CD4-positive, CD25-positive, alpha-beta regulatory T cell (primary cell): Measurements from ENCODE around the gene RBM43. TPM values are rescaled to one million over a fixed set of nuclear protein-coding genes. Genes with fewer than 3 reads are reported as not detected.
"Not testable (repeated sequence)": the region's sequence is repeated elsewhere in the genome, so short reads cannot be mapped to it uniquely, and the experiment has no call there.

ENCODE experiments used
- ATAC-seq, 2 donors: fragments of 150-1000 bp; cut with Tn5 transposase; one replicate each; pipeline ENCODE4 v1.10.0; 2021; ENCODE audit warnings: low read depth in 2 of 2, moderate number of reproducible peaks in 2 of 2, moderate library complexity in 1 of 2
- DNase-seq, 3 donors: peaks; one replicate each; pipeline versions ENCODE4 v3.0.0 to v3.0.0-alpha.2; 2012 to 2022; ENCODE audit warnings: mixed read lengths in 1 of 3
- H3K27ac ChIP-seq: one replicate; pipeline ENCODE4 v1.7.0; 2013; ENCODE audit warnings: mild to moderate bottlenecking, low read length; ENCODE audit not compliant: insufficient read depth, poor library complexity, severe bottlenecking
- H3K27me3 ChIP-seq: one replicate; pipeline ENCODE4 v1.7.0; 2013; ENCODE audit warnings: low read length; ENCODE audit not compliant: control insufficient read depth, insufficient read depth
- H3K36me3 ChIP-seq: one replicate; pipeline ENCODE4 v1.7.0; 2013; ENCODE audit warnings: mild to moderate bottlenecking, low read length, moderate library complexity; ENCODE audit not compliant: control insufficient read depth, insufficient read depth
- H3K4me1 ChIP-seq: 2 replicates; pipeline ENCODE4 v1.7.0; 2013; ENCODE audit warnings: mild to moderate bottlenecking, low read length; ENCODE audit not compliant: insufficient read depth, control insufficient read depth, poor library complexity, severe bottlenecking
- H3K4me3 ChIP-seq: one replicate; pipeline ENCODE4 v1.7.0; 2013; ENCODE audit warnings: low read depth, mild to moderate bottlenecking, low read length, moderate library complexity
- H3K9me3 ChIP-seq, 2 experiments: 1 replicate in 1 of 2; 2 replicates in 1 of 2; pipeline ENCODE4 v1.7.0; 2013; ENCODE audit warnings: low read length in 2 of 2, mild to moderate bottlenecking in 1 of 2, moderate library complexity in 1 of 2; ENCODE audit not compliant: control insufficient read depth in 2 of 2
- H3K27ac Mint-ChIP-seq, 3 donors: one replicate each; pipeline ENCODE4 v1.8.0; 2020 to 2022; ENCODE audit warnings: mild to moderate bottlenecking in 3 of 3, mixed read lengths in 3 of 3, moderate library complexity in 2 of 3
- H3K27me3 Mint-ChIP-seq: one replicate; pipeline ENCODE4 v1.8.0; 2022; ENCODE audit warnings: mild to moderate bottlenecking, mixed read lengths
- H3K36me3 Mint-ChIP-seq: one replicate; pipeline ENCODE4 v1.8.0; 2020; ENCODE audit warnings: mixed read lengths
- H3K4me1 Mint-ChIP-seq, 4 donors: one replicate each; pipeline ENCODE4 v1.8.0; 2020 to 2022; ENCODE audit warnings: mixed read lengths in 4 of 4, mild to moderate bottlenecking in 1 of 4
- H3K4me3 Mint-ChIP-seq, 4 donors: one replicate each; pipeline ENCODE4 v1.8.0; 2020 to 2022; ENCODE audit warnings: mild to moderate bottlenecking in 4 of 4, mixed read lengths in 4 of 4, moderate library complexity in 3 of 4
- H3K9me3 Mint-ChIP-seq, 7 donors: one replicate each; pipeline ENCODE4 v1.8.0; 2020 to 2022; ENCODE audit warnings: mixed read lengths in 7 of 7, mild to moderate bottlenecking in 3 of 7, moderate library complexity in 2 of 7
- polyA plus RNA-seq, 4 donors: library from polyadenylated mRNA; unstranded; fragments of 300-500 nt; fragmentation: Illumina TruSeq; gene quantifications; one replicate each; pipeline ENCODE4 v1.2.3, GENCODE V29; 2021
- total RNA-seq: library from RNA; stranded (reverse); gene quantifications from one replicate; pipeline ENCODE4 v1.2.3, GENCODE V29; 2022

RBM43 gene
- total and polyA plus RNA-seq, 5 donors from 2014 or later = 4.2 to 12.3 (median 5.9) TPM

DNA sequence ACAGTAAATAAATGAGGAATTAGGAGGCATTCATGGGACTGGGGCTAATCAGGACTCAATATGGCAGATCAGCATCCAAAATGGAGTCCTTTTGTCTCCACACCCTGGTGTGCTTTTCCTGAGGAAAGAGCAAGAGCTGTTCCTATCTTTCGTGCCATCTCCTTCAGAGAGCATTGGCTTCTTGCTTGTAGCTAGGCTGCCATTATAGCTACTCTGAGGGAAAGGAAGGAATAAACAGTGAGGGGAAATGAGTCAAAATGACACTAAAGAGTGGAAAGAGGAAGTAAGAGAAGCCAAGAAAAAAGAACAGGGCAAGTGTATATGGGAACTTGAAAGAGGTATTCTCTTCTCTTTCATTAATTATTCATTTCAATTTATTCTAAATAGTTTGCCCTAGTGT is 36.2 kb upstream of the RBM43 start:
- no peak overlapping the region for H3K4me3 Mint-ChIP-seq
- H3K4me1 Mint-ChIP-seq = no peaks in the 10 kb centered on the region
- H3K9me3 Mint-ChIP-seq = no peaks in the 10 kb centered on the region
- no peaks in the 10 kb centered on the region for H3K9me3 ChIP-seq
- no peak overlapping the region for H3K4me3 ChIP-seq
- H3K27me3 Mint-ChIP-seq = peaks cover 17% of the 10 kb centered on the region
- no peak overlapping the region for H3K27ac ChIP-seq
- no peak overlapping the region for H3K27ac Mint-ChIP-seq
- H3K36me3 Mint-ChIP-seq = no peaks in the 10 kb centered on the region
- ATAC-seq (no peak), DNase-seq (peak in 1 of 3 donors; percentile 17)
- H3K27me3 ChIP-seq = peaks cover 3% of the 10 kb centered on the region
- no peaks in the 10 kb centered on the region for H3K4me1 ChIP-seq
- H3K36me3 ChIP-seq = no peaks in the 10 kb centered on the region

DNA sequence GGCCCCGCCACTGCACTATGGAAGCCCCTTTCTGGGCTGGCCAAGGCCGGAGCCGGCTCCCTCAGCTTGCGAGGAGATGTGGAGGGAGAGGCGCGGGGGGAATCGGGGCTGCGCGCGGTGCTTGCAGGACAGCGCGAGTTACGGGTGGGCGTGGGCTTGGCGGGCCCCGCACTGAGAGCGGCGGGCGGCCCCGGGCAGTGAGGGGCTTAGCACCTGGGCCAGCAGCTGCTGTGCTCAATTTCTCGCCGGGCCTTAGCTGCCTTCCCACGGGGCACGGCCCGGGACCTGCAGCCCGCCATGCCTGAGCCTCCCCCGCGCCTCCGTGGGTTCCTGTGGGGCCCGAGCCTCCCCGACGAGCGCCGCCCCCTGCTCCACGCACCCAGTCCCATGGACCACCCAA is 34.3 kb upstream of the RBM43 start:
- not testable (repeated sequence) for H3K9me3 ChIP-seq, H3K9me3 Mint-ChIP-seq, H3K27me3 Mint-ChIP-seq, H3K27ac ChIP-seq, DNase-seq, ATAC-seq, H3K4me1 ChIP-seq, H3K27ac Mint-ChIP-seq, H3K36me3 Mint-ChIP-seq, H3K4me1 Mint-ChIP-seq, H3K4me3 ChIP-seq, H3K27me3 ChIP-seq, H3K4me3 Mint-ChIP-seq, H3K36me3 ChIP-seq

DNA sequence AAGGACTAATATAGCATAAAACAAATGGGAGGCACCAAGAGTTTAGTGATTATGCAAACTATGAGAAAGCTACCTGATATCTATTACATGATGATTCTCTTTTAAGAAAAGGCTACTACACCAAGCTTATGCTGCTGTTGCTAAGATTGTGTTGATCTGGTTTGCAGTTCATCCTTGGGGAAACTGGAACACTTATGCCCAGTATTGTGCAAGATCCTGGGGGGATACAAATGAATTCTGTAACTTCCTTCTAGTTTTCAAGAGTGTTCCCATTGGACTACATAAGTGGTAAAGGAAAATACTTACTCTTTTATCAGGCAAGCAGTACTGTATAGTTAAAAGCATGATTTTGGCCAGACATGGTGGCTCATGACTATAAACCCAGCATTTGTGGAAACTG is 30.9 kb upstream of the RBM43 start:
- no peak for DNase-seq
- Mint-ChIP-seq H3K27ac (peak overlapping the region in 1 of 3 donors; percentile 12), H3K4me1 (peaks cover 8 to 27% (median 17%) of the 10 kb centered on the region in 4 donors), H3K4me3 (peak overlapping the region in 1 of 4 donors; percentile 19), H3K27me3 (peaks cover 7% of the 10 kb centered on the region), H3K9me3 (peaks cover 0 to 2% (median 0%) of the 10 kb centered on the region in 7 donors), H3K36me3 (no peaks in the 10 kb centered on the region)
- no peaks in the 10 kb centered on the region for H3K36me3 ChIP-seq
- H3K27ac ChIP-seq = no peak overlapping the region
- H3K9me3 ChIP-seq = no peaks in the 10 kb centered on the region
- H3K27me3 ChIP-seq = no peaks in the 10 kb centered on the region
- H3K4me1 ChIP-seq = peaks cover 18% of the 10 kb centered on the region
- H3K4me3 ChIP-seq = no peak overlapping the region
- ATAC-seq = no peak

DNA sequence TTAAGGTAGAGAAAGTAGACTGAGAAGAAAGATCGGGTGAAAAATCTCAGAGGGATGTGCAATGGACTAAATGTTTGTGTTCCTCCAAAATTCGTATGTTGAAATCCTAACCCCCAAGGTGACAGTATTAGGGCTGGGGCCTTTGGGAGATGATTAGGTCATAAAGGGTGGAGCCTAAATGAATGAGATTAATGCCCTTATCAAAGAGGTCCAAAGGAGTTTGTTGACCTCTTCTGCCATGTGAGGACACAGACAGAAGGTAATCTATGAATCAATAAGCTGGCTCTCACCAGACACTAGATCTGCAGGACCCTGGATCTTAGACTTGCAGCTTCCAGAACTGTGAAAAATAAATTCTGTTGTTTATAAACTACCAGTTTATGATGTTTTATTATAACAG is 30.5 kb upstream of the RBM43 start:
- DNase-seq (no peak), ATAC-seq (no peak)
- H3K27me3 ChIP-seq = no peaks in the 10 kb centered on the region
- no peaks in the 10 kb centered on the region for H3K36me3 ChIP-seq
- peak overlapping the region in 1 of 3 donors; percentile 76 for H3K27ac Mint-ChIP-seq
- peak overlapping the region in 1 of 4 donors; percentile 19 for H3K4me3 Mint-ChIP-seq
- H3K27ac ChIP-seq = no peak overlapping the region
- H3K4me3 ChIP-seq = no peak overlapping the region
- H3K4me1 ChIP-seq = peaks cover 22% of the 10 kb centered on the region
- peaks cover 12 to 31% (median 20%) of the 10 kb centered on the region in 4 donors for H3K4me1 Mint-ChIP-seq
- H3K27me3 Mint-ChIP-seq = peaks cover 7% of the 10 kb centered on the region
- H3K9me3 ChIP-seq = no peaks in the 10 kb centered on the region
- H3K9me3 Mint-ChIP-seq = peaks cover 0 to 2% (median 0%) of the 10 kb centered on the region in 7 donors
- H3K36me3 Mint-ChIP-seq = no peaks in the 10 kb centered on the region

DNA sequence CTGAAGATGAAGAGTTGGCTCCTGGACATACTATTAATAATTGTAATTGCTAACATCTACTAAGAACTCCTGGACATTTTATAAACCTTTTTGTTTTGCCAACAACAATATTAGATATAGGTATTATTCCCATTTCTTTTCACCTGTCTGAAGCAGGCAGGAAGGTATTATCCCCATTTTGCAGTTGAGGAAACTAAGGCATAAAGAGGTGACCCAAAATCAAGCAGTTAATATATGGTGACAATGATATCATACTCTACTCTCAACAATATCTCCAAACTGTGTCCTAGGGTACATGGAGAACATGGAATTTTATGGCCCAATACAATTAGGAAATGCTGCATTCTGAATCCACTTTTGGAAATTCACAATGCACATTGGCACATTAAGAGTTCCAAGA is 29.6 kb upstream of the RBM43 start:
- DNase-seq = no peak
- Histone ChIP-seq H3K27me3 (no peaks in the 10 kb centered on the region), H3K27ac (no peak overlapping the region), H3K36me3 (peaks cover 2% of the 10 kb centered on the region), H3K9me3 (no peaks in the 10 kb centered on the region), H3K4me1 (peaks cover 31% of the 10 kb centered on the region), H3K4me3 (no peak overlapping the region)
- H3K4me1 Mint-ChIP-seq = peaks cover 16 to 40% (median 26%) of the 10 kb centered on the region in 4 donors
- H3K27me3 Mint-ChIP-seq = peaks cover 7% of the 10 kb centered on the region
- peak overlapping the region in 3 of 4 donors; percentile 33 to 96 (median 48) for H3K4me3 Mint-ChIP-seq
- no peak for ATAC-seq
- H3K9me3 Mint-ChIP-seq = peaks cover 0 to 2% (median 0%) of the 10 kb centered on the region in 7 donors
- H3K27ac Mint-ChIP-seq = peak overlapping the region in 2 of 3 donors; percentile 36 to 97
- H3K36me3 Mint-ChIP-seq = no peaks in the 10 kb centered on the region

DNA sequence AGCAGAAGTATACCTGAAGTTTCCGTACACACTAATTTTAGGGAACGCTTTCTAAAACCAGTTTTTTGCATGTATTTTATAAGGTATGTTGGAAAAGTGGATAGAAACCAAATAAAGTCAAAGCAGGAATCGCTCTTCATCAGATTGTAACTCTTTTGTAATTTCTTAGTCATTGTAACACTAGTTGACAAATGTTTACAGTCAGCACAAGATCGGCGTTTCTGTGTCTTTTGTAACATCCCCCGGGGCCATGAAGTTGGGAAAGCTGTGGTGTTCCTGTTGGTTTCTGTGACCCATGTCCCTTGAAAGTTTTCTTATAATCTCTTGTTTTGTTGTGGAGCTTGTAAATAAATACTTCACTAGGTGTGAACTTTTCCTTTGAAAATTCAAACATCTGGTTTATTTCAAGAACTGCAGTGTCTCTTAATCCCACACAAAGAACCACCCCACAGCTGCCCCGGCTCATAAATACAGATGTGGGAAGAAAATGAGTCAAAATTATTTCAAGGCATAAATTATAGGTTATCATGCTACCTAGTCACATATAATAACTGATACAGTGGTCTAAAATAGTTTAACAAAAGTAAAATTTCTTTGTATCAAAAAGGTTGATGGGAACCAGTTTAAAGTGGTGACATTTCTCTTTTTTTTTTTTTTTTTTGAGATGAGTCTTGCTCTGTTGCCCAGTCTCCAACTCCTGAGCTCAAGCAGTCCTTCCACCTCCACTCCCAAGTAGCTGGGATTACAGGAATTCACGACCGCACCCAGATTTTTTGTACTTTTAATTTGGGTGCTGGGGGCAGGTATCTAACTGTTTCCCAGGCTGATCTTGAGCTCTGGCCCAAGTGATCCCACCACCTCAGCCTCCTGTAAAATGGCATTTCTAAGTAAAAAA is 28.6 kb upstream of the RBM43 start:
- Mint-ChIP-seq H3K4me3 (peak overlapping the region; percentile 90 to 98 (median 96)), H3K9me3 (peaks cover 0 to 2% (median 0%) of the 10 kb centered on the region in 7 donors), H3K27ac (peak overlapping the region; percentile 91 to 99 (median 97)), H3K27me3 (peaks cover 7% of the 10 kb centered on the region), H3K4me1 (peaks cover 18 to 47% (median 35%) of the 10 kb centered on the region in 4 donors), H3K36me3 (no peaks in the 10 kb centered on the region)
- DNase-seq (no peak), ATAC-seq (peak; percentile 2 to 15)
- peak overlapping the region; percentile 99 for H3K4me3 ChIP-seq
- peaks cover 34% of the 10 kb centered on the region for H3K4me1 ChIP-seq
- peak overlapping the region; percentile 95 for H3K27ac ChIP-seq
- H3K27me3 ChIP-seq = no peaks in the 10 kb centered on the region
- no peaks in the 10 kb centered on the region for H3K9me3 ChIP-seq
- H3K36me3 ChIP-seq = peaks cover 3% of the 10 kb centered on the region

DNA sequence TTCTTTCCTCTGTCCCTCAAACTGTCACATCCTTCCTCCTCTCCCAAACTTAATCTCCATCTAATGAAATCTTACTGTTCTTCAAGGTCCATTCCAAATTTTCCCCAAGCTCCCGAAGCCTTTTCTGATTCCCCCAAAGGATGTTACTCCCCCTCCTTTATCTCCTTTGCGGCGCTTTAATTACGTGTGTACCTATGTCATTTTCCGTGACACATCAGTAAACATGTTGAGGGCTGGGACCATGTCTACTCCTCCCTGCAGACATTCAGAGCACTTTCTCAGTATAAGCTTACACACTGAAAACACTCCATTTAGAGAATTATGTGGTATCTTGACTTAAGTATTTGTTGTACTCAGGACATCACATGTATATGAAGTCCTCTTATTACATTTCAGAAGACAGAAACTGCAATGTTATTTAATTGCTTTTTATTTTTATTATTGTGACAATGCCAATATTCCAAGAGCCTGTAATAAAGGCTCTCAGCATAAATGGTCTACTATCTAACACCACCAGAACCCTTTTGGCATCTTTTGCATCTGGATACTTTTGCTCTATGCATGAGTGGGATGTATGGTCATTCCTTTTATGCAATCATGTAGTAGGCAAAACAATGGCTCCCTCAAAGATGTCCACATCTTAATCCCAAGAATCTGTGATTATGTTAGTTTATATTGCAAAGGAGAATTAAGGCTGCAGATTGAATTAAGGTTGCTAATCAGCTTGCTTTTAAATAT is 26.0 kb upstream of the RBM43 start:
- H3K4me3 Mint-ChIP-seq = peak overlapping the region; percentile 90 to 98 (median 96)
- H3K27me3 Mint-ChIP-seq = peaks cover 7% of the 10 kb centered on the region
- peaks cover 4% of the 10 kb centered on the region for H3K36me3 Mint-ChIP-seq
- DNase-seq (no peak), ATAC-seq (no peak)
- Histone ChIP-seq H3K27ac (peak overlapping the region; percentile 50), H3K9me3 (no peaks in the 10 kb centered on the region), H3K4me3 (peak overlapping the region; percentile 88), H3K36me3 (peaks cover 4% of the 10 kb centered on the region), H3K4me1 (peaks cover 34% of the 10 kb centered on the region), H3K27me3 (no peaks in the 10 kb centered on the region)
- H3K9me3 Mint-ChIP-seq = peaks cover 0 to 2% (median 0%) of the 10 kb centered on the region in 7 donors
- H3K27ac Mint-ChIP-seq = peak overlapping the region; percentile 79 to 99 (median 97)
- H3K4me1 Mint-ChIP-seq = peaks cover 31 to 59% (median 45%) of the 10 kb centered on the region in 4 donors
